Adrenal gland (tissue), 5 donors: Measurements from ENCODE around the gene UBTD2.

ENCODE experiments used
- POLR2A ChIP-seq, 2 donors: fragments of 450-650 bp; IDR thresholded peaks; one replicate each; pipeline ENCODE4 v1.6.1; 2017; ENCODE audit warnings: antibody characterized with exemption in 2 of 2, mild to moderate bottlenecking in 2 of 2, moderate library complexity in 1 of 2
- TF ChIP-seq, protein P1 (sequence below), 6 experiments: fragments of 450-650 bp in 4 of 6; fragments of 200-600 bp in 2 of 6; sonication (generic) in 1 of 6; IDR thresholded peaks; 1 replicate in 5 of 6; 2 replicates in 1 of 6; pipeline versions ENCODE4 v1.5.1 to v1.8.0; 2016 to 2021; ENCODE audit warnings: antibody characterized with exemption in 6 of 6, mild to moderate bottlenecking in 2 of 6, moderate library complexity in 1 of 6
- donor health status: DM: no; HTN: no; CAD: no.

DNA sequence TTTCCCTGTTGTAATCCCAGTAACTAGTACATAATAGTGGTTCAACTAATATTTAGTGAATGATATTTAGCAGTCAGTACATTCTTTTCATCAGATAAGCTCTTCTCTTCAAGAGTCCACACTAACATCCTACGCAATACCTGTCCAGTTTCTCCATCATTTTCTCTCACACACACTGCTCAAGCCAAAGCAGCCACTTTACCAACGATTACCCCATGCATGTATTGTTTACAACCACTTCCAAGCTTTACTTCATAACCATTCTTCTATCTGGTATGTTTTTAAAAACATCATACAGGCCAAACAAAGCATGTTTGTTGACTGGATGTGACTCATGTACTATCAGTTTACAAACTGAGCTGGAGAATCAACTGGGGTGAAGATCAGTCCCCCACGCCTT is 7.3 kb downstream of the UBTD2 start:
- TF ChIP-seq, protein P1, sequence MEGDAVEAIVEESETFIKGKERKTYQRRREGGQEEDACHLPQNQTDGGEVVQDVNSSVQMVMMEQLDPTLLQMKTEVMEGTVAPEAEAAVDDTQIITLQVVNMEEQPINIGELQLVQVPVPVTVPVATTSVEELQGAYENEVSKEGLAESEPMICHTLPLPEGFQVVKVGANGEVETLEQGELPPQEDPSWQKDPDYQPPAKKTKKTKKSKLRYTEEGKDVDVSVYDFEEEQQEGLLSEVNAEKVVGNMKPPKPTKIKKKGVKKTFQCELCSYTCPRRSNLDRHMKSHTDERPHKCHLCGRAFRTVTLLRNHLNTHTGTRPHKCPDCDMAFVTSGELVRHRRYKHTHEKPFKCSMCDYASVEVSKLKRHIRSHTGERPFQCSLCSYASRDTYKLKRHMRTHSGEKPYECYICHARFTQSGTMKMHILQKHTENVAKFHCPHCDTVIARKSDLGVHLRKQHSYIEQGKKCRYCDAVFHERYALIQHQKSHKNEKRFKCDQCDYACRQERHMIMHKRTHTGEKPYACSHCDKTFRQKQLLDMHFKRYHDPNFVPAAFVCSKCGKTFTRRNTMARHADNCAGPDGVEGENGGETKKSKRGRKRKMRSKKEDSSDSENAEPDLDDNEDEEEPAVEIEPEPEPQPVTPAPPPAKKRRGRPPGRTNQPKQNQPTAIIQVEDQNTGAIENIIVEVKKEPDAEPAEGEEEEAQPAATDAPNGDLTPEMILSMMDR (IDR thresholded peaks at IDR 0.05): no peak
- TF ChIP-seq POLR2A (IDR thresholded peaks at IDR 0.05): no peak
